ENCODE measurements around the gene SGTA. TPM values are rescaled to one million over a fixed set of nuclear protein-coding genes. Genes with fewer than 3 reads are reported as not detected.

SGTA gene
- polyA plus RNA-seq, 1 donor (not counting 4 experiments of a cell fraction or from before 2014, with no cell fraction given): 36.1 TPM

DNA sequence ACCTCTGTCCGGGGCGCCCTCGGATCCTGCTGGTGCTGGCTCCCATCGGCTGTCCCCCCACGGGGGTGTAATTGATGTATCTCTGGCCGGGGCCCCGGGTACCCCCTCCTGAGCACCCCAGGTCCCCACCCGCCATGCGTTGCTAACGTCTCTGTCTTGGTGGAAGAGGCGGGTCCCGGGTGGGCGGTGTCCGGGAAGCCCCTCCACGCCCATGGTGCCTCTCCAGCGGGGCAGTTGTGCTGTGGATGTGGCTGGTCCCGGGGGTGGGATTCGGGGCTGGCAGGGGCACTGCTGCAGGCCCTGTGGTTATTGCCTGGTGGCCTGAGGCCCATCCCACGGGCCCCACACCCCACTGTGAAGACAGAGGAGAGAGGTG is 66.8 kb downstream of the SGTA start:
- no peak overlapping the region for H3K27ac ChIP-seq (ENCODE audit: control insufficient read depth, insufficient read depth, low read length)
- peaks cover 9% of the 10 kb centered on the region for H3K9me3 ChIP-seq (ENCODE audit: control insufficient read depth, low read depth, low read length)
- no peak for TF ChIP-seq EZH2 (IDR thresholded peaks at IDR 0.05; ENCODE audit: low read length)
- TF ChIP-seq, protein P1, sequence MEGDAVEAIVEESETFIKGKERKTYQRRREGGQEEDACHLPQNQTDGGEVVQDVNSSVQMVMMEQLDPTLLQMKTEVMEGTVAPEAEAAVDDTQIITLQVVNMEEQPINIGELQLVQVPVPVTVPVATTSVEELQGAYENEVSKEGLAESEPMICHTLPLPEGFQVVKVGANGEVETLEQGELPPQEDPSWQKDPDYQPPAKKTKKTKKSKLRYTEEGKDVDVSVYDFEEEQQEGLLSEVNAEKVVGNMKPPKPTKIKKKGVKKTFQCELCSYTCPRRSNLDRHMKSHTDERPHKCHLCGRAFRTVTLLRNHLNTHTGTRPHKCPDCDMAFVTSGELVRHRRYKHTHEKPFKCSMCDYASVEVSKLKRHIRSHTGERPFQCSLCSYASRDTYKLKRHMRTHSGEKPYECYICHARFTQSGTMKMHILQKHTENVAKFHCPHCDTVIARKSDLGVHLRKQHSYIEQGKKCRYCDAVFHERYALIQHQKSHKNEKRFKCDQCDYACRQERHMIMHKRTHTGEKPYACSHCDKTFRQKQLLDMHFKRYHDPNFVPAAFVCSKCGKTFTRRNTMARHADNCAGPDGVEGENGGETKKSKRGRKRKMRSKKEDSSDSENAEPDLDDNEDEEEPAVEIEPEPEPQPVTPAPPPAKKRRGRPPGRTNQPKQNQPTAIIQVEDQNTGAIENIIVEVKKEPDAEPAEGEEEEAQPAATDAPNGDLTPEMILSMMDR (optimal IDR thresholded peaks at IDR 0.05 in 1 of 3, IDR thresholded peaks at IDR 0.05 in 1 of 3, conservative IDR thresholded peaks at IDR 0.05 in 1 of 3; ENCODE audit: extremely low read depth in 1 of 3, insufficient read depth in 2 of 3, low read length in 3 of 3): no peak
- no peak for FAIRE-seq
- no peak overlapping the region for H3K4me3 ChIP-seq (ENCODE audit: control insufficient read depth in 2 of 3, extremely low read depth in 1 of 3, insufficient read depth in 2 of 3, low read depth in 1 of 3, low read length in 3 of 3)
- DNase-seq (ENCODE audit: low read depth, low spot score): no peak
- no peaks in the 10 kb centered on the region for H3K36me3 ChIP-seq (ENCODE audit: control insufficient read depth in 2 of 2, extremely low read depth in 1 of 2, insufficient read depth in 2 of 2, low read length in 2 of 2)
- no peaks in the 10 kb centered on the region for H4K20me1 ChIP-seq (ENCODE audit: control insufficient read depth, extremely low read depth, insufficient read depth, low read length)
- no peak overlapping the region for H2AFZ ChIP-seq (ENCODE audit: control insufficient read depth, low read length)
- peaks cover 12% of the 10 kb centered on the region for H3K27me3 ChIP-seq (ENCODE audit: control insufficient read depth, extremely low read depth, insufficient read depth, low read length)
- no peak overlapping the region for H3K4me2 ChIP-seq (ENCODE audit: control insufficient read depth, extremely low read depth, insufficient read depth, low read depth, low read length)
- dilution Hi-C loops (cut with MboI; ENCODE audit: extremely low pct_ligation_motif_present, low sequenced_read_pairs): no loop called here
- no peaks in the 10 kb centered on the region for H3K9me1 ChIP-seq (ENCODE audit: control insufficient read depth, extremely low read depth, insufficient read depth, low read length)
- H3K9ac ChIP-seq (ENCODE audit: control insufficient read depth, extremely low read depth, insufficient read depth, low read length): no peak overlapping the region
- no peaks in the 10 kb centered on the region for H3K4me1 ChIP-seq (ENCODE audit: control insufficient read depth, extremely low read depth, insufficient read depth, low read length)
- no peaks in the 10 kb centered on the region for H3K79me2 ChIP-seq (ENCODE audit: control insufficient read depth, insufficient read depth, low read length)

DNA sequence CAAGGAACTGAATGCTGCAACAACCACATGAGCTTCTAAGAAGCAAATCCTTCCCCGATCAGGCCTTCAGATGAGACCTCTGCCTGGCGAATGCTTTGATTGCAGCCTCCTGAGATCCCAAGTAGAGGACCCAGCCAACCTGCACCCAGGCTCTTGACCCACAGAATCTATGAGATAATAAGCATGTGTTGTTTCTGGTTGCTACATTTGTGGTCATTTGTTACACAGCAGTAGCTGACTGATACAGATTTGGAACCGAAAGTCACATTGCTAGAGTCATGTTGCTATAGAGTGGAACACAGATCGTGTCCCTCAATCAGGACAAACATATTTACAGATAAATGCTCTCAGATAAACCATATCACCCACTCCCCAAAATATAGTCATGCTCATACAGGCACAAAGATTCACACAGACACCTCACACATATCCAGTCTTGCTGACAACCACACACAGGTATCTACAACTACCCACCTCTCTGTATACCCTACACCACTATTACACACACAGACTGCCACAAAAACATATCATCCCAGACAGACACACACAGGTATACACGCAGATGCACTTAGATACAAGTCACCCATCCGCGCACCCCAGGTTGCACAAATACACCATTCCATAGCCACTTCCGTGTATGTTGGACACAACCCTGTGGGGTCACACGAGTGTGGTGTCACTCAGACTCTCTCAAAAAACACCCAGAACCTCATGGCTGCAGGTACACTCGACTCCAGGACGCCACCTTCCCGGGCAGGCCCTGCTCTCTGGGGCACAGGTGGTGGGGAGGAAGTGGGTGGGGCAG is 67.4 kb downstream of the SGTA start:
- no peak for TF ChIP-seq EZH2 (IDR thresholded peaks at IDR 0.05; ENCODE audit: low read length)
- TF ChIP-seq, protein P1 (optimal IDR thresholded peaks at IDR 0.05 in 1 of 3, IDR thresholded peaks at IDR 0.05 in 1 of 3, conservative IDR thresholded peaks at IDR 0.05 in 1 of 3; ENCODE audit: extremely low read depth in 1 of 3, insufficient read depth in 2 of 3, low read length in 3 of 3): no peak
- no peak for DNase-seq (ENCODE audit: low read depth, low spot score)
- dilution Hi-C loops (cut with MboI; ENCODE audit: extremely low pct_ligation_motif_present, low sequenced_read_pairs): no loop called here
- Histone ChIP-seq H3K4me3 (ENCODE audit: control insufficient read depth in 2 of 3, extremely low read depth in 1 of 3, insufficient read depth in 2 of 3, low read depth in 1 of 3, low read length in 3 of 3) (no peak overlapping the region), H3K79me2 (ENCODE audit: control insufficient read depth, insufficient read depth, low read length) (no peaks in the 10 kb centered on the region), H3K36me3 (ENCODE audit: control insufficient read depth in 2 of 2, extremely low read depth in 1 of 2, insufficient read depth in 2 of 2, low read length in 2 of 2) (no peaks in the 10 kb centered on the region), H3K27ac (ENCODE audit: control insufficient read depth, insufficient read depth, low read length) (no peak overlapping the region), H3K27me3 (ENCODE audit: control insufficient read depth, extremely low read depth, insufficient read depth, low read length) (peaks cover 11% of the 10 kb centered on the region), H3K9me3 (ENCODE audit: control insufficient read depth, low read depth, low read length) (peaks cover 9% of the 10 kb centered on the region), H3K9ac (ENCODE audit: control insufficient read depth, extremely low read depth, insufficient read depth, low read length) (no peak overlapping the region), H3K4me1 (ENCODE audit: control insufficient read depth, extremely low read depth, insufficient read depth, low read length) (no peaks in the 10 kb centered on the region), H3K4me2 (ENCODE audit: control insufficient read depth, extremely low read depth, insufficient read depth, low read depth, low read length) (no peak overlapping the region), H2AFZ (ENCODE audit: control insufficient read depth, low read length) (no peak overlapping the region), H4K20me1 (ENCODE audit: control insufficient read depth, extremely low read depth, insufficient read depth, low read length) (no peaks in the 10 kb centered on the region), H3K9me1 (ENCODE audit: control insufficient read depth, extremely low read depth, insufficient read depth, low read length) (no peaks in the 10 kb centered on the region)
- no peak for FAIRE-seq

All from keratinocyte (primary cell).